ENCODE measurements around the gene SVIL.
"Not testable (repeated sequence)": the region's sequence is repeated elsewhere in the genome, so short reads cannot be mapped to it uniquely, and the experiment has no call there.

SVIL gene

DNA sequence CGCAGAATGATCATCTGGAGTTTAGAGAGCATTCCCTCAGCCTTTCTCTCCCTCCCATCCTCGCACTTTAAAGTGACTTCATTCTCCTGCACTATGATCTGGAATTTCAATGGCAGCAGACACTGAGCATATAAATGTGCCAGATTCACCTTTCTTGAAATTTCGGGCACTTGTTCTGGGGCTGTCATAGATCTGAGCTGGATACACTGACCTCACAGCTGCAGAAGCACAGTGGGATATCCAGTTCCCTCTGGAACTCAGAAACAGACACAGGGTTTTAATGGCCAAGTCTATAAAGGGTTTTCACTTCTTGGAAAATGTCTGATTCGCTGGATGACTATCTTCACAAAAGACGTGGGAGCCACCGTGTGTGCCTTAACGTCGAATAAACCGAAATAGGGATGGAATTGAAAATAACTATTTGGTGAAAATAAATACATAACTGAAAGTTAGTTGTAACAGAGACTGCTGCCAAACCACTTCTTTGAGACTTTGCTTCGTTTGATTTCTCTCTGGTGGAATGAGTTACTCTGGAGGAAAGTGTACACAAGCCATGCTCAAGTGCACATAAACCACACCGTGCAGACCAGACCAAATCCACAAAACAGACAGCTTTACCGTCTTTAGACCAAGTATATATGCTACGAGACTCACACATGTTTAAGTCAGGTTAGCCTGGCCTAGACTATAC lies 126.1 kb downstream of the SVIL start:
- H3K4me1 Mint-ChIP-seq: peaks cover 5% of the 10 kb centered on the region
- TF ChIP-seq, protein P1, sequence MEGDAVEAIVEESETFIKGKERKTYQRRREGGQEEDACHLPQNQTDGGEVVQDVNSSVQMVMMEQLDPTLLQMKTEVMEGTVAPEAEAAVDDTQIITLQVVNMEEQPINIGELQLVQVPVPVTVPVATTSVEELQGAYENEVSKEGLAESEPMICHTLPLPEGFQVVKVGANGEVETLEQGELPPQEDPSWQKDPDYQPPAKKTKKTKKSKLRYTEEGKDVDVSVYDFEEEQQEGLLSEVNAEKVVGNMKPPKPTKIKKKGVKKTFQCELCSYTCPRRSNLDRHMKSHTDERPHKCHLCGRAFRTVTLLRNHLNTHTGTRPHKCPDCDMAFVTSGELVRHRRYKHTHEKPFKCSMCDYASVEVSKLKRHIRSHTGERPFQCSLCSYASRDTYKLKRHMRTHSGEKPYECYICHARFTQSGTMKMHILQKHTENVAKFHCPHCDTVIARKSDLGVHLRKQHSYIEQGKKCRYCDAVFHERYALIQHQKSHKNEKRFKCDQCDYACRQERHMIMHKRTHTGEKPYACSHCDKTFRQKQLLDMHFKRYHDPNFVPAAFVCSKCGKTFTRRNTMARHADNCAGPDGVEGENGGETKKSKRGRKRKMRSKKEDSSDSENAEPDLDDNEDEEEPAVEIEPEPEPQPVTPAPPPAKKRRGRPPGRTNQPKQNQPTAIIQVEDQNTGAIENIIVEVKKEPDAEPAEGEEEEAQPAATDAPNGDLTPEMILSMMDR (IDR thresholded peaks at IDR 0.05; ENCODE audit: unreplicated experiment in 3 of 3): no peak
- no peaks in the 10 kb centered on the region for H3K27me3 Mint-ChIP-seq (ENCODE audit: low read depth)
- no peak overlapping the region for H3K27ac Mint-ChIP-seq
- peaks cover 48% of the 10 kb centered on the region for H3K36me3 Mint-ChIP-seq (ENCODE audit: low read depth)
- H3K9me3 Mint-ChIP-seq: no peaks in the 10 kb centered on the region
- no peak overlapping the region for H3K4me3 Mint-ChIP-seq

DNA sequence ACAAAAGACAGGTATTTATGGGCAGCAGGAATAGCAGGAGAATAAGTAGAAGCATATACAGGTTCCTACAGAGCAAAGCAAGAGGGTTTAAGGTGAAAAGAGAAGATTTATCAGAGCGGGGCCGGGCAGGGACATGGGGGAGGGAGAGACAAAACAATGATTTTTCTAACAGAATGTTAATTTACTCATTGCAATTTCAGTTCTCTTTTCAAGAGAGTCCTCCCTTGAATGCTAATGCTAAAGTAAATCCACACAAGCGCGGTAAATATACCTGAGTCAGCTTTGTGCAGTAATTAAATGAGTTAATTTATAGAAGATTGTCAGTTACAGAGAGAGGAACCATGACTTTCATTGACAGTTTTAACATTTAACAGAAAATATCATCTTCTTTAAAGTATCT lies 127.0 kb downstream of the SVIL start:
- H3K4me1 Mint-ChIP-seq; H3K27ac Mint-ChIP-seq; H3K27me3 Mint-ChIP-seq (ENCODE audit: low read depth); H3K9me3 Mint-ChIP-seq; H3K4me3 Mint-ChIP-seq: not testable (repeated sequence)
- H3K36me3 Mint-ChIP-seq (ENCODE audit: low read depth): peaks cover 50% of the 10 kb centered on the region

DNA sequence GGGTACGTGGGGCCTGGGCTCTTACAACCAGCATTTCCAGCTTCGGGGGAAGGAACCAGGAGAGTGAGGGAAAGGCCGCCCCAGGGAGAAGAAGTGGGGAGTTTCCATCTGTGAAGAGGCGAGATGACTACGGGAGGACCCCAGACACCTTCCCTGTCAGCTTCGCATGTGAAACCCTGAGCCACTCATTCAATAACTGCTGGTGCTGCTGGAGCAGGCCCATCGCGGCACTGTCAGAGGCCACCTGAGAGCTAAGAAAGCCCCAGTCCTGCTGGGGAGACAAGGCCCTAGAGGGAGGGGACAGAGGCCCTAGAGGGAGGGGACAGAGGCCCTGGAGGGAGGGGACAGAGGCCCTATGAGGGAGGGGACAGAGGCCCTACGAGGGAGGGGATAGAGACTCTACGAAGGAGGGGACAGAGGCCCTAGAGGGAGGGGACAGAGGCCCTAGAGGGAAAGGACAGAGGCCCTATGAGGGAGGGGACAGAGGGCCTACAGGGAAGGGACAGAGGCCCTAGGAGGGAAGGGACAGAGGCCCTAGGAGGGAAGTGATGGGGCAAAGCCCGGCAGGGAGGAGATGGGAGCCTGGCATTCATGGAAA lies 128.3 kb downstream of the SVIL start:
- peaks cover 50% of the 10 kb centered on the region for H3K36me3 Mint-ChIP-seq (ENCODE audit: low read depth)
- not testable (repeated sequence) for H3K27me3 Mint-ChIP-seq (ENCODE audit: low read depth); H3K4me3 Mint-ChIP-seq; H3K9me3 Mint-ChIP-seq; H3K4me1 Mint-ChIP-seq; H3K27ac Mint-ChIP-seq

DNA sequence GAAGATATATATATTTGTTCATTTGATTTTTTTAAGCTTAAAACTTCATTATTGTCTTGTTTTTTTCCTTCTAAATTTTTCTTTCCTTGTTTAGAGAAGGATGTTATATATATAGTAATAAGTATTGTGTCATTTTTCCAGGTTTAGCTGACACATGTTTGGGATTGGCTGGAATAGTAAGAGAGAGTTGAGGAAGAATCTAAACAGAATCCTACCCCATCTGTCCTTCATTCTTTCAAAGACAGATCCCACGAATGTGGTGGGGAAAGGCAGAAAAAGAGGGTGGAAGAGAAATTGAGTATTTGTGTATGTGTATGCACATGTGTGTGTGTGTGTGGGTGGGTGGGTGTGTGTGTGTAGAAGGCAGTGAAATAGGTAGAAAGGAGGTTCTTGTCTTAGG lies 132.4 kb downstream of the SVIL start:
- H3K4me1 Mint-ChIP-seq: no peaks in the 10 kb centered on the region
- no peak overlapping the region for H3K27ac Mint-ChIP-seq
- H3K4me3 Mint-ChIP-seq: no peak overlapping the region
- no peaks in the 10 kb centered on the region for H3K27me3 Mint-ChIP-seq (ENCODE audit: low read depth)
- no peaks in the 10 kb centered on the region for H3K9me3 Mint-ChIP-seq
- peaks cover 50% of the 10 kb centered on the region for H3K36me3 Mint-ChIP-seq (ENCODE audit: low read depth)
- TF ChIP-seq, protein P1 (IDR thresholded peaks at IDR 0.05; ENCODE audit: unreplicated experiment in 3 of 3): no peak

DNA sequence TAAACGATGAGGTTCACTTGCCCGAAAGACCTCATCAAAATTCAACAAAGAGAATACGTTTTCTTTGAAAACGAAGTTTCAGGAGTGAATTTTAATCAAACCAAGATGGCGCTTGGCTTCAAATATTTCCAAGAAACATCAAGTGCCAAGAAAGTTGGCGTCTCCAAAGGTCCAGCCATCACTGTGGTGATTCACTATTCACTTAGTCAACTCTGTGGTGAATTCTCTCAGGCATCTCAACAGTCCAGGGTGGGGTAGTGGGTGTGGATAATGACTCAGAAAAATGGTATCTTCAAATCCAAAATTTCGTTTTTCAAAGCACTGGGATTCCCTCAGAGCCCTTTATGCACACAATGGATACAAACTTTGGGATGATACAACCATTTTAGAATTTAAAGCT lies 133.1 kb downstream of the SVIL start:
- TF ChIP-seq, protein P1 (IDR thresholded peaks at IDR 0.05; ENCODE audit: unreplicated experiment in 3 of 3): no peak
- Mint-ChIP-seq H3K27ac (no peak overlapping the region), H3K36me3 (ENCODE audit: low read depth) (peaks cover 51% of the 10 kb centered on the region), H3K4me3 (no peak overlapping the region), H3K27me3 (ENCODE audit: low read depth) (no peaks in the 10 kb centered on the region), H3K9me3 (no peaks in the 10 kb centered on the region), H3K4me1 (no peaks in the 10 kb centered on the region)

DNA sequence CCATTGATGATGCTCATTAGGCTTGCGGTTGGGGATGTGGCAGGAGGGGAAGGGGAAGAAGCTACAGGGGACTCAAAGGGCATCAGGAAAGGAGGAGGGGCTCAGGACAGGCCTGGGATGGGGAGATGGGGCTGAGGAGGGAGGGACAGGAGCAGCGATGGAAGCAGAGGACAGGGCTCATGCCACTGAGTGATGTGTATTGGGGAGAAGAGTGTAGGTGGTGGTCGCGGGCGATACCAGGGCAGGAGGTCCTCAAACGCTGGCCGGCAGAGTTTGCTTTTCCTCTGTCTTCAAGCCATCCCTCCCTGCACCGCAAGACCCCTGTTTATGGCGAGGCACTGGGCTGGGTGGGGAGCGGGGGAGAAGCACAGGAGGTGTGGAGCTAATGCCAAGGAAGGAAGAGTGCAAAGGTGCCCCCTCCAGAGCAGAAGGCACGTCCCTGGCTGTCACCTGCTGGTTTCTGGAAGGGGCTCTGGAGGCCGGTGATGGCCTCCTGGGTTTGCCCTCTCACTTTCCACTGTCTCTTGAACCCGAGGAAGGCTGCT lies 134.7 kb downstream of the SVIL start:
- H3K9me3 Mint-ChIP-seq: no peaks in the 10 kb centered on the region
- H3K4me3 Mint-ChIP-seq: no peak overlapping the region
- TF ChIP-seq, protein P1 (IDR thresholded peaks at IDR 0.05; ENCODE audit: unreplicated experiment in 3 of 3): no peak
- peaks cover 5% of the 10 kb centered on the region for H3K4me1 Mint-ChIP-seq
- H3K36me3 Mint-ChIP-seq (ENCODE audit: low read depth): peaks cover 48% of the 10 kb centered on the region
- no peak overlapping the region for H3K27ac Mint-ChIP-seq
- no peaks in the 10 kb centered on the region for H3K27me3 Mint-ChIP-seq (ENCODE audit: low read depth)
